WTC11 (cell line): ENCODE results near the gene SHF.

ENCODE experiments used
- CREM ChIP-seq: sonication (generic); formaldehyde crosslinking; IDR thresholded peaks from 2 replicates; pipeline ENCODE4 v1.8.1; 2022; ENCODE audit warnings: mild to moderate bottlenecking, missing genetic modification reagents, moderate library complexity
- JUN ChIP-seq: sonication (generic); formaldehyde crosslinking; IDR thresholded peaks from 2 replicates; pipeline ENCODE4 v1.8.0; 2023; ENCODE audit warnings: mild to moderate bottlenecking, missing genetic modification reagents
- MAX ChIP-seq: sonication (generic); formaldehyde crosslinking; IDR thresholded peaks from 2 replicates; pipeline ENCODE4 v1.8.0; 2022; ENCODE audit warnings: mild to moderate bottlenecking, missing genetic modification reagents
- NR1H2 ChIP-seq: sonication (generic); formaldehyde crosslinking; IDR thresholded peaks from 2 replicates; pipeline ENCODE4 v1.9.0; 2021; ENCODE audit warnings: mild to moderate bottlenecking, moderate library complexity, missing genetic modification reagents
- RELA ChIP-seq: sonication (generic); formaldehyde crosslinking; IDR thresholded peaks from 2 replicates; pipeline ENCODE4 v1.8.1; 2022; ENCODE audit warnings: missing genetic modification reagents, mild to moderate bottlenecking, borderline replicate concordance
- SP1 ChIP-seq: sonication (generic); formaldehyde crosslinking; conservative IDR thresholded peaks from 2 replicates; pipeline ENCODE4 v1.8.1; 2022; ENCODE audit warnings: missing genetic modification reagents
- TCF7 ChIP-seq: sonication (generic); formaldehyde crosslinking; IDR thresholded peaks from 2 replicates; pipeline ENCODE4 v1.8.0; 2022; ENCODE audit warnings: mild to moderate bottlenecking, low read depth, missing genetic modification reagents, moderate library complexity
- ZBTB21 ChIP-seq: sonication (generic); formaldehyde crosslinking; IDR thresholded peaks from 2 replicates; pipeline ENCODE4 v1.8.1; 2023; ENCODE audit warnings: mild to moderate bottlenecking, missing genetic modification reagents, borderline replicate concordance
- ZNF263 ChIP-seq: sonication (generic); formaldehyde crosslinking; IDR thresholded peaks from 2 replicates; pipeline ENCODE4 v1.8.1; 2022; ENCODE audit warnings: low read depth, mild to moderate bottlenecking, moderate library complexity, missing genetic modification reagents
- TF ChIP-seq, protein P1 (sequence below): fragments of 250-450 bp; sonication (Bioruptor Pico); IDR thresholded peaks from 2 replicates; pipeline ENCODE4 v1.9.0; 2021; ENCODE audit warnings: mild to moderate bottlenecking, borderline replicate concordance
- TF ChIP-seq, protein P2 (sequence below): fragments of 200-600 bp; IDR thresholded peaks from 2 replicates; pipeline ENCODE4 v1.8.0; 2022; ENCODE audit warnings: antibody characterized with exemption
- TF ChIP-seq, protein P3 (sequence below): sonication (generic); formaldehyde crosslinking; IDR thresholded peaks from 2 replicates; pipeline ENCODE4 v1.8.1; 2023; ENCODE audit warnings: mild to moderate bottlenecking, missing genetic modification reagents, moderate library complexity
- TF ChIP-seq, protein P4 (sequence below): sonication (generic); formaldehyde crosslinking; IDR thresholded peaks from 2 replicates; pipeline ENCODE4 v1.8.0; 2022; ENCODE audit warnings: mild to moderate bottlenecking, missing genetic modification reagents

- TF ChIP-seq ZNF263 (CRISPR knock-in tag), result no peak
- no peak for TF ChIP-seq NR1H2
- no peak for TF ChIP-seq TCF7 (CRISPR knock-in tag)
- TF ChIP-seq ZBTB21 (CRISPR knock-in tag), result no peak
- TF ChIP-seq, protein P1, sequence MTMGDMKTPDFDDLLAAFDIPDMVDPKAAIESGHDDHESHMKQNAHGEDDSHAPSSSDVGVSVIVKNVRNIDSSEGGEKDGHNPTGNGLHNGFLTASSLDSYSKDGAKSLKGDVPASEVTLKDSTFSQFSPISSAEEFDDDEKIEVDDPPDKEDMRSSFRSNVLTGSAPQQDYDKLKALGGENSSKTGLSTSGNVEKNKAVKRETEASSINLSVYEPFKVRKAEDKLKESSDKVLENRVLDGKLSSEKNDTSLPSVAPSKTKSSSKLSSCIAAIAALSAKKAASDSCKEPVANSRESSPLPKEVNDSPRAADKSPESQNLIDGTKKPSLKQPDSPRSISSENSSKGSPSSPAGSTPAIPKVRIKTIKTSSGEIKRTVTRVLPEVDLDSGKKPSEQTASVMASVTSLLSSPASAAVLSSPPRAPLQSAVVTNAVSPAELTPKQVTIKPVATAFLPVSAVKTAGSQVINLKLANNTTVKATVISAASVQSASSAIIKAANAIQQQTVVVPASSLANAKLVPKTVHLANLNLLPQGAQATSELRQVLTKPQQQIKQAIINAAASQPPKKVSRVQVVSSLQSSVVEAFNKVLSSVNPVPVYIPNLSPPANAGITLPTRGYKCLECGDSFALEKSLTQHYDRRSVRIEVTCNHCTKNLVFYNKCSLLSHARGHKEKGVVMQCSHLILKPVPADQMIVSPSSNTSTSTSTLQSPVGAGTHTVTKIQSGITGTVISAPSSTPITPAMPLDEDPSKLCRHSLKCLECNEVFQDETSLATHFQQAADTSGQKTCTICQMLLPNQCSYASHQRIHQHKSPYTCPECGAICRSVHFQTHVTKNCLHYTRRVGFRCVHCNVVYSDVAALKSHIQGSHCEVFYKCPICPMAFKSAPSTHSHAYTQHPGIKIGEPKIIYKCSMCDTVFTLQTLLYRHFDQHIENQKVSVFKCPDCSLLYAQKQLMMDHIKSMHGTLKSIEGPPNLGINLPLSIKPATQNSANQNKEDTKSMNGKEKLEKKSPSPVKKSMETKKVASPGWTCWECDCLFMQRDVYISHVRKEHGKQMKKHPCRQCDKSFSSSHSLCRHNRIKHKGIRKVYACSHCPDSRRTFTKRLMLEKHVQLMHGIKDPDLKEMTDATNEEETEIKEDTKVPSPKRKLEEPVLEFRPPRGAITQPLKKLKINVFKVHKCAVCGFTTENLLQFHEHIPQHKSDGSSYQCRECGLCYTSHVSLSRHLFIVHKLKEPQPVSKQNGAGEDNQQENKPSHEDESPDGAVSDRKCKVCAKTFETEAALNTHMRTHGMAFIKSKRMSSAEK (CRISPR knock-in tag), result no peak
- no peak for TF ChIP-seq SP1 (CRISPR knock-in tag)
- TF ChIP-seq, protein P2, sequence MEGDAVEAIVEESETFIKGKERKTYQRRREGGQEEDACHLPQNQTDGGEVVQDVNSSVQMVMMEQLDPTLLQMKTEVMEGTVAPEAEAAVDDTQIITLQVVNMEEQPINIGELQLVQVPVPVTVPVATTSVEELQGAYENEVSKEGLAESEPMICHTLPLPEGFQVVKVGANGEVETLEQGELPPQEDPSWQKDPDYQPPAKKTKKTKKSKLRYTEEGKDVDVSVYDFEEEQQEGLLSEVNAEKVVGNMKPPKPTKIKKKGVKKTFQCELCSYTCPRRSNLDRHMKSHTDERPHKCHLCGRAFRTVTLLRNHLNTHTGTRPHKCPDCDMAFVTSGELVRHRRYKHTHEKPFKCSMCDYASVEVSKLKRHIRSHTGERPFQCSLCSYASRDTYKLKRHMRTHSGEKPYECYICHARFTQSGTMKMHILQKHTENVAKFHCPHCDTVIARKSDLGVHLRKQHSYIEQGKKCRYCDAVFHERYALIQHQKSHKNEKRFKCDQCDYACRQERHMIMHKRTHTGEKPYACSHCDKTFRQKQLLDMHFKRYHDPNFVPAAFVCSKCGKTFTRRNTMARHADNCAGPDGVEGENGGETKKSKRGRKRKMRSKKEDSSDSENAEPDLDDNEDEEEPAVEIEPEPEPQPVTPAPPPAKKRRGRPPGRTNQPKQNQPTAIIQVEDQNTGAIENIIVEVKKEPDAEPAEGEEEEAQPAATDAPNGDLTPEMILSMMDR, result no peak
- TF ChIP-seq MAX, result no peak
- TF ChIP-seq, protein P3, sequence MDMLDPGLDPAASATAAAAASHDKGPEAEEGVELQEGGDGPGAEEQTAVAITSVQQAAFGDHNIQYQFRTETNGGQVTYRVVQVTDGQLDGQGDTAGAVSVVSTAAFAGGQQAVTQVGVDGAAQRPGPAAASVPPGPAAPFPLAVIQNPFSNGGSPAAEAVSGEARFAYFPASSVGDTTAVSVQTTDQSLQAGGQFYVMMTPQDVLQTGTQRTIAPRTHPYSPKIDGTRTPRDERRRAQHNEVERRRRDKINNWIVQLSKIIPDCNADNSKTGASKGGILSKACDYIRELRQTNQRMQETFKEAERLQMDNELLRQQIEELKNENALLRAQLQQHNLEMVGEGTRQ (CRISPR knock-in tag), result no peak
- TF ChIP-seq RELA, result no peak
- TF ChIP-seq CREM (CRISPR knock-in tag), result no peak
- no peak for TF ChIP-seq JUN (CRISPR knock-in tag)
- TF ChIP-seq, protein P4, sequence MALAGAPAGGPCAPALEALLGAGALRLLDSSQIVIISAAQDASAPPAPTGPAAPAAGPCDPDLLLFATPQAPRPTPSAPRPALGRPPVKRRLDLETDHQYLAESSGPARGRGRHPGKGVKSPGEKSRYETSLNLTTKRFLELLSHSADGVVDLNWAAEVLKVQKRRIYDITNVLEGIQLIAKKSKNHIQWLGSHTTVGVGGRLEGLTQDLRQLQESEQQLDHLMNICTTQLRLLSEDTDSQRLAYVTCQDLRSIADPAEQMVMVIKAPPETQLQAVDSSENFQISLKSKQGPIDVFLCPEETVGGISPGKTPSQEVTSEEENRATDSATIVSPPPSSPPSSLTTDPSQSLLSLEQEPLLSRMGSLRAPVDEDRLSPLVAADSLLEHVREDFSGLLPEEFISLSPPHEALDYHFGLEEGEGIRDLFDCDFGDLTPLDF (CRISPR knock-in tag), result no peak
Measured at GRCh38 chr15:45231864-45232562, 44.2 kb upstream of the SHF start.
